ENCODE measurements around the gene CYB561D1.

DNA sequence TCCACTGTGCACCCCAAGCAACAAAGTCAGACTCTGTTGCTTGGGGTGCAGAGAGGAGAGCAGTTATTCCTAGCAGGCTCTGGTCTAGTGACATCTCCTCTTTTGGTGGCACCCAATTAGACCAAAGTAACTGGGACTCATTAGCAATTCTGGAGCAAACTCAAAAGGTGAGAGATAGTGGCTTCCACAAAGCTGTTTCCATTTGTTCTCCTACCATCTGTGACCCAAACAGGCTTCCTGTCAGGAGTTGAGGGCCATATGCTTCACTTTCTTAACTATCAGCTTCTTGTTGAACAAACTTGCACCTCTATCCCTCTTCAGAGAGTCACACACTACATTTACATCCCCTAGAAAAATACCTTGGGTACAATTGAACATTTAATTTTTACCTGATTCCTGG lies 11.7 kb upstream of the CYB561D1 start:
- TF ChIP-seq, protein P1, sequence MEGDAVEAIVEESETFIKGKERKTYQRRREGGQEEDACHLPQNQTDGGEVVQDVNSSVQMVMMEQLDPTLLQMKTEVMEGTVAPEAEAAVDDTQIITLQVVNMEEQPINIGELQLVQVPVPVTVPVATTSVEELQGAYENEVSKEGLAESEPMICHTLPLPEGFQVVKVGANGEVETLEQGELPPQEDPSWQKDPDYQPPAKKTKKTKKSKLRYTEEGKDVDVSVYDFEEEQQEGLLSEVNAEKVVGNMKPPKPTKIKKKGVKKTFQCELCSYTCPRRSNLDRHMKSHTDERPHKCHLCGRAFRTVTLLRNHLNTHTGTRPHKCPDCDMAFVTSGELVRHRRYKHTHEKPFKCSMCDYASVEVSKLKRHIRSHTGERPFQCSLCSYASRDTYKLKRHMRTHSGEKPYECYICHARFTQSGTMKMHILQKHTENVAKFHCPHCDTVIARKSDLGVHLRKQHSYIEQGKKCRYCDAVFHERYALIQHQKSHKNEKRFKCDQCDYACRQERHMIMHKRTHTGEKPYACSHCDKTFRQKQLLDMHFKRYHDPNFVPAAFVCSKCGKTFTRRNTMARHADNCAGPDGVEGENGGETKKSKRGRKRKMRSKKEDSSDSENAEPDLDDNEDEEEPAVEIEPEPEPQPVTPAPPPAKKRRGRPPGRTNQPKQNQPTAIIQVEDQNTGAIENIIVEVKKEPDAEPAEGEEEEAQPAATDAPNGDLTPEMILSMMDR (IDR thresholded peaks at IDR 0.05): no peak
- no peak for TF ChIP-seq EP300 (IDR thresholded peaks at IDR 0.05; ENCODE audit: low read depth)
- TF ChIP-seq POLR2AphosphoS5 (IDR thresholded peaks at IDR 0.05): no peak
- no peak for TF ChIP-seq POLR2A (IDR thresholded peaks at IDR 0.05)
